ENCODE measurements around the gene MED9.

- no peak for TF ChIP-seq SPI1 (IDR thresholded peaks at IDR 0.05; ENCODE audit: low read depth, low read length)
- no peak for TF ChIP-seq POLR2A (IDR thresholded peaks at IDR 0.05; ENCODE audit: low read depth, low read length)
- no peak for TF ChIP-seq TAF1 (IDR thresholded peaks at IDR 0.05; ENCODE audit: low read depth, low read length)
- no peak for TF ChIP-seq POLR2AphosphoS5 (IDR thresholded peaks at IDR 0.05; ENCODE audit: low read depth, low read length)
- TF ChIP-seq PAX5 (IDR thresholded peaks at IDR 0.05; ENCODE audit: insufficient read depth, low read length, severe bottlenecking), result no peak
- no peak for TF ChIP-seq POU2F2 (IDR thresholded peaks at IDR 0.05; ENCODE audit: low read depth, low read length)
Observed at GRCh38 chr17:17538417-17539391, 61.9 kb downstream of the MED9 start.
